Neural progenitor cell (in vitro differentiated cells): ENCODE results near the gene CCL17. TPM values are rescaled to one million over a fixed set of nuclear protein-coding genes. Genes with fewer than 3 reads are reported as not detected.
A peak's percentile ranks its signal among the peaks of the same experiment; 100 is the strongest.

Experiments
- DNase-seq: peaks from one replicate; pipeline ENCODE4 v3.0.0-alpha.2; 2016; ENCODE audit warnings: low spot score
- H2AFZ ChIP-seq: fragments of 200-600 bp; sonication (generic); replicated peaks from 2 replicates; pipeline ENCODE4 v1.6.1; 2016; ENCODE audit warnings: antibody characterized with exemption
- H3F3A ChIP-seq: fragments of 200-600 bp; sonication (generic); 2 replicates; pipeline ENCODE4 v1.6.1; 2016; ENCODE audit warnings: antibody characterized with exemption, low read depth
- H3K27ac ChIP-seq: fragments of 200-600 bp; sonication (generic); 2 replicates; pipeline ENCODE4 v1.5.1; 2016; ENCODE audit warnings: mild to moderate bottlenecking
- H3K27me3 ChIP-seq: fragments of 200-600 bp; sonication (generic); 2 replicates; pipeline ENCODE4 v1.6.1; 2016; ENCODE audit warnings: mild to moderate bottlenecking, moderate library complexity
- H3K36me3 ChIP-seq: fragments of 200-600 bp; sonication (generic); 2 replicates; pipeline ENCODE4 v1.5.1; 2016
- H3K4me1 ChIP-seq: fragments of 200-600 bp; sonication (generic); 2 replicates; pipeline ENCODE4 v1.6.1; 2016; ENCODE audit warnings: mixed run types
- H3K4me2 ChIP-seq: fragments of 200-600 bp; sonication (generic); 2 replicates; pipeline ENCODE4 v1.6.1; 2016
- H3K4me3 ChIP-seq: fragments of 200-600 bp; sonication (generic); 2 replicates; pipeline ENCODE4 v1.5.1; 2016
- H3K79me2 ChIP-seq: fragments of 200-600 bp; sonication (generic); 2 replicates; pipeline ENCODE4 v1.6.1; 2016; ENCODE audit warnings: low read depth
- H3K9ac ChIP-seq: fragments of 200-600 bp; sonication (generic); 2 replicates; pipeline ENCODE4 v1.6.1; 2016
- H3K9me3 ChIP-seq: fragments of 200-600 bp; sonication (generic); 2 replicates; pipeline ENCODE4 v1.5.1; 2016; ENCODE audit warnings: low read depth
- H4K20me1 ChIP-seq: fragments of 200-600 bp; sonication (generic); 2 replicates; pipeline ENCODE4 v1.6.1; 2016; ENCODE audit warnings: low read depth
- H3K27ac Mint-ChIP-seq: 3 replicates; pipeline ENCODE4 v1.8.0; 2021; ENCODE audit warnings: mixed read lengths
- H3K27me3 Mint-ChIP-seq: 2 replicates; pipeline ENCODE4 v1.8.0; 2022; ENCODE audit warnings: low read depth, mild to moderate bottlenecking, inconsistent platforms, moderate library complexity, mixed read lengths; ENCODE audit not compliant: insufficient read depth
- H3K36me3 Mint-ChIP-seq: 3 replicates; pipeline ENCODE4 v1.8.0; 2021; ENCODE audit warnings: mixed read lengths
- H3K4me1 Mint-ChIP-seq: 3 replicates; pipeline ENCODE4 v1.8.0; 2021; ENCODE audit warnings: mixed read lengths
- H3K4me3 Mint-ChIP-seq: 3 replicates; pipeline ENCODE4 v1.8.0; 2021; ENCODE audit warnings: mild to moderate bottlenecking, moderate library complexity, mixed read lengths
- H3K9me3 Mint-ChIP-seq: 3 replicates; pipeline ENCODE4 v1.8.0; 2020; ENCODE audit warnings: mixed read lengths
- EZH2 ChIP-seq: fragments of 200-600 bp; sonication (generic); IDR thresholded peaks from 2 replicates; pipeline ENCODE4 v1.6.1; 2017; ENCODE audit warnings: antibody characterized with exemption, mild to moderate bottlenecking, moderate library complexity
- EZH2phosphoT487 ChIP-seq: fragments of 200-600 bp; sonication (generic); IDR thresholded peaks from 2 replicates; pipeline ENCODE4 v1.6.1; 2017; ENCODE audit warnings: antibody characterized with exemption
- total RNA-seq: library from RNA; depleted of rRNA; stranded (reverse); fragments of >200 nt; gene quantifications from 2 replicates; pipeline ENCODE4 v1.2.3, GENCODE V29; 2015; ENCODE audit warnings: low replicate concordance
- TF ChIP-seq, protein P1 (sequence below): fragments of 200-600 bp; sonication (generic); IDR thresholded peaks from 2 replicates; pipeline ENCODE4 v1.5.1; 2017; ENCODE audit warnings: antibody characterized with exemption, mild to moderate bottlenecking

The CCL17 gene
- total RNA-seq, 1 donor from 2014 or later, result not detected

- H3K9ac ChIP-seq, result no peak overlapping the region
- no peak overlapping the region for H3K4me3 ChIP-seq
- H2AFZ ChIP-seq, result no peak overlapping the region
- no peak overlapping the region for H3K27ac ChIP-seq
- no peak for DNase-seq
- H3K36me3 ChIP-seq, result no peaks in the 10 kb centered on the region
- H3K9me3 ChIP-seq, result no peaks in the 10 kb centered on the region
- no peaks in the 10 kb centered on the region for H4K20me1 ChIP-seq
- H3K27me3 ChIP-seq, result no peaks in the 10 kb centered on the region
- Mint-ChIP-seq H3K9me3 (no peaks in the 10 kb centered on the region), H3K27me3 (peaks cover 8% of the 10 kb centered on the region), H3K4me1 (peaks cover 14% of the 10 kb centered on the region), H3K4me3 (no peak overlapping the region), H3K36me3 (peaks cover 6% of the 10 kb centered on the region), H3K27ac (no peak overlapping the region)
- H3K79me2 ChIP-seq, result no peaks in the 10 kb centered on the region
- H3K4me2 ChIP-seq, result no peak overlapping the region
- H3F3A ChIP-seq, result peaks cover 12% of the 10 kb centered on the region
- peaks cover 4% of the 10 kb centered on the region for H3K4me1 ChIP-seq
- no peak for TF ChIP-seq EZH2
- TF ChIP-seq, protein P1, sequence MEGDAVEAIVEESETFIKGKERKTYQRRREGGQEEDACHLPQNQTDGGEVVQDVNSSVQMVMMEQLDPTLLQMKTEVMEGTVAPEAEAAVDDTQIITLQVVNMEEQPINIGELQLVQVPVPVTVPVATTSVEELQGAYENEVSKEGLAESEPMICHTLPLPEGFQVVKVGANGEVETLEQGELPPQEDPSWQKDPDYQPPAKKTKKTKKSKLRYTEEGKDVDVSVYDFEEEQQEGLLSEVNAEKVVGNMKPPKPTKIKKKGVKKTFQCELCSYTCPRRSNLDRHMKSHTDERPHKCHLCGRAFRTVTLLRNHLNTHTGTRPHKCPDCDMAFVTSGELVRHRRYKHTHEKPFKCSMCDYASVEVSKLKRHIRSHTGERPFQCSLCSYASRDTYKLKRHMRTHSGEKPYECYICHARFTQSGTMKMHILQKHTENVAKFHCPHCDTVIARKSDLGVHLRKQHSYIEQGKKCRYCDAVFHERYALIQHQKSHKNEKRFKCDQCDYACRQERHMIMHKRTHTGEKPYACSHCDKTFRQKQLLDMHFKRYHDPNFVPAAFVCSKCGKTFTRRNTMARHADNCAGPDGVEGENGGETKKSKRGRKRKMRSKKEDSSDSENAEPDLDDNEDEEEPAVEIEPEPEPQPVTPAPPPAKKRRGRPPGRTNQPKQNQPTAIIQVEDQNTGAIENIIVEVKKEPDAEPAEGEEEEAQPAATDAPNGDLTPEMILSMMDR, result no peak
- no peak for TF ChIP-seq EZH2phosphoT487
Measured at GRCh38 chr16:57384248-57385070, 20.1 kb upstream of the CCL17 start.

DNA sequence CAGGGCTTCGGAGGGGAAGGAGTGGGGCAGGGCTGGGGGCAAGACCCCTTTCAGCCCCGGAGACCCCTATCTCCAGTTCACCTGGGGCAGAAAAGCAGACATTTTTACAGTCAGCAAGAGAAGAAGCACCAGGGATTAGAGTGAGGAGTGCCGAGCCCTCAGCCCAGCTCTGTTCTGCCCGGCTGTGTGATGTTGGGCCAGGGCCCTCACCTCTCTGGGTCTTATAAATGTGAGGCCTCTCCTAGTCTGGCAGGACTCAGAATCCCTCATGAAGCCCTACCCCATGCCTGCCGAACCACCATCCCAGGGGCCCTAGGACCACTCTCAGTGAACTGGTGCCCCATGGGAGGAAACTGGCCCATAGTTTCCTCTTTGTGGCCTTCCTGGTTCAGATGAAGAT is 19.5 kb upstream of the CCL17 start:
- no peak for DNase-seq
- H3K36me3 Mint-ChIP-seq, result peaks cover 6% of the 10 kb centered on the region
- no peak overlapping the region for H3K4me3 Mint-ChIP-seq
- Histone ChIP-seq H4K20me1 (no peaks in the 10 kb centered on the region), H3K4me1 (peaks cover 4% of the 10 kb centered on the region), H3K4me3 (no peak overlapping the region), H3F3A (peaks cover 12% of the 10 kb centered on the region), H3K9me3 (no peaks in the 10 kb centered on the region), H2AFZ (no peak overlapping the region), H3K27ac (no peak overlapping the region), H3K4me2 (no peak overlapping the region), H3K79me2 (no peaks in the 10 kb centered on the region), H3K9ac (no peak overlapping the region), H3K36me3 (no peaks in the 10 kb centered on the region), H3K27me3 (no peaks in the 10 kb centered on the region)
- H3K27ac Mint-ChIP-seq, result no peak overlapping the region
- peaks cover 14% of the 10 kb centered on the region for H3K4me1 Mint-ChIP-seq
- peaks cover 8% of the 10 kb centered on the region for H3K27me3 Mint-ChIP-seq
- TF ChIP-seq EZH2phosphoT487 (no peak), EZH2 (no peak)
- TF ChIP-seq, protein P1, result no peak
- H3K9me3 Mint-ChIP-seq, result no peaks in the 10 kb centered on the region

DNA sequence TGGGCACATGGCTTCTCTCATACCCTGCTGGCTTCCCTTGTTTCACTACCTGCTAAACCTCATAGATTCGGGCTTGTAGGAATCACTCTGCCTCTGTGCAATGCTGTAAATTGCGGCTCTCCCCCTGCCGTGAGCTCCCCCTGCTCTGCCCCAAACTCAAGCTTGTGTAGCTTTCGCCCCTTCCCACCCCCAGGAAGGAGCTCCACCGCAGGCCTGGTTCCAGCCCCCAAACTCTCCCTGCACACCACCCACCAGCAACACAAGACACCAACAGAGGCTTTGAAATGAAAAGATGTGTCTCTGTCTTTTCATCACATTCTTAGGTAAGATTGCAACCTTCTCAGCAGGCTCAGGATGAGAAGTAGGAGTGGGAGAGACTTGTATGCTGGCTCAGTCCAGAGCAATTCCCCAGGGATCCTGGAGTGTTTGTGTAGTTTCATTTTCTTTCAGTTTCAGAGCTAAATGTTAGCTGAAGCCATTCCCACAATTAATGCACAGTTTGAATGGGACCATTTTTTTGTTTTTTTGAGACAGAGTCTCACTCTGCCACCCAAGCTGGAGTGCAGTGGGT is 18.1 kb upstream of the CCL17 start:
- Histone ChIP-seq H3K4me1 (peaks cover 4% of the 10 kb centered on the region), H4K20me1 (no peaks in the 10 kb centered on the region), H3K4me2 (peak overlapping the region; percentile 58), H3K27me3 (no peaks in the 10 kb centered on the region), H3F3A (peaks cover 12% of the 10 kb centered on the region), H3K36me3 (no peaks in the 10 kb centered on the region), H3K9ac (no peak overlapping the region), H3K9me3 (no peaks in the 10 kb centered on the region), H2AFZ (peak overlapping the region; percentile 96), H3K4me3 (no peak overlapping the region), H3K79me2 (no peaks in the 10 kb centered on the region), H3K27ac (no peak overlapping the region)
- no peak for DNase-seq
- Mint-ChIP-seq H3K4me1 (peaks cover 14% of the 10 kb centered on the region), H3K36me3 (peaks cover 6% of the 10 kb centered on the region), H3K9me3 (no peaks in the 10 kb centered on the region), H3K4me3 (no peak overlapping the region), H3K27ac (peak overlapping the region; percentile 70), H3K27me3 (peaks cover 11% of the 10 kb centered on the region)
- TF ChIP-seq EZH2phosphoT487 (no peak), EZH2 (no peak)
- TF ChIP-seq, protein P1, result no peak
